CD14-positive monocyte (primary cell): ENCODE measurements around the gene ZNF710. TPM values are rescaled to one million over a fixed set of nuclear protein-coding genes. Genes with fewer than 3 reads are reported as not detected.

Experiments used
- DNase-seq, 3 donors: peaks; one replicate each; pipeline ENCODE4 v3.0.0-alpha.2; 2011 to 2022
- H2AFZ ChIP-seq: 2 replicates; pipeline ENCODE4 v1.6.0; 2012; ENCODE audit warnings: mild to moderate bottlenecking, low read depth, low read length, inconsistent platforms; ENCODE audit not compliant: insufficient read depth, poor library complexity, severe bottlenecking
- H3K27ac ChIP-seq, 2 donors: 1 replicate in 1 of 2; 2 replicates in 1 of 2; pipeline ENCODE4 v1.5.1; 2012 to 2013; ENCODE audit warnings: low read length in 2 of 2, control low read depth in 1 of 2, inconsistent platforms in 1 of 2, low read depth in 1 of 2, mild to moderate bottlenecking in 1 of 2
- H3K27me3 ChIP-seq, 2 donors: one replicate each; pipeline versions ENCODE4 v1.6.0 to v1.6.1; 2011 to 2013; ENCODE audit warnings: low read length in 2 of 2; ENCODE audit not compliant: control insufficient read depth in 2 of 2, insufficient read depth in 2 of 2
- H3K36me3 ChIP-seq, 2 donors: replicated peaks in 1 of 2; 1 replicate in 1 of 2; 2 replicates in 1 of 2; pipeline versions ENCODE4 v1.5.1 to v1.6.1; 2012 to 2013; ENCODE audit warnings: low read length in 2 of 2, control low read depth in 1 of 2, inconsistent platforms in 1 of 2, mild to moderate bottlenecking in 1 of 2; ENCODE audit not compliant: insufficient read depth in 2 of 2, control insufficient read depth in 1 of 2
- H3K4me1 ChIP-seq, 2 donors: 1 replicate in 1 of 2; 2 replicates in 1 of 2; pipeline versions ENCODE4 v1.5.1 to v1.6.1; 2012 to 2013; ENCODE audit warnings: low read length in 2 of 2, control low read depth in 1 of 2, inconsistent platforms in 1 of 2, mild to moderate bottlenecking in 1 of 2, moderate library complexity in 1 of 2; ENCODE audit not compliant: insufficient read depth in 2 of 2, control insufficient read depth in 1 of 2
- H3K4me2 ChIP-seq: replicated peaks from 2 replicates; pipeline ENCODE3; 2012; ENCODE audit warnings: low read length, moderate library complexity, mild to moderate bottlenecking; ENCODE audit not compliant: poor library complexity, severe bottlenecking; ENCODE audit errors: extremely low read depth
- H3K4me3 ChIP-seq, 3 experiments: fragments of 200-600 bp in 1 of 3; sonication (generic) in 1 of 3; replicated peaks in 1 of 3; 1 replicate in 2 of 3; 2 replicates in 1 of 3; pipeline ENCODE4 v1.5.1; 2011 to 2013; ENCODE audit warnings: low read length in 3 of 3, mild to moderate bottlenecking in 3 of 3, control low read depth in 2 of 3, low read depth in 2 of 3, inconsistent platforms in 1 of 3, moderate library complexity in 1 of 3
- H3K79me2 ChIP-seq: 2 replicates; pipeline ENCODE4 v1.6.0; 2012; ENCODE audit warnings: mild to moderate bottlenecking, control low read depth, inconsistent platforms, low read length, moderate library complexity; ENCODE audit not compliant: insufficient read depth
- H3K9ac ChIP-seq: 2 replicates; pipeline ENCODE4 v1.6.0; 2017; ENCODE audit warnings: low read length, mild to moderate bottlenecking; ENCODE audit not compliant: insufficient read depth, poor library complexity, severe bottlenecking
- H3K9me3 ChIP-seq, 2 donors: replicated peaks in 1 of 2; 1 replicate in 1 of 2; 2 replicates in 1 of 2; pipeline versions ENCODE4 v1.5.1 to v1.6.1; 2012 to 2013; ENCODE audit warnings: low read length in 2 of 2, control low read depth in 1 of 2; ENCODE audit not compliant: control insufficient read depth in 1 of 2, insufficient read depth in 1 of 2
- H4K20me1 ChIP-seq: 2 replicates; pipeline ENCODE4 v1.6.0; 2012; ENCODE audit warnings: mild to moderate bottlenecking, low read length, control low read depth, moderate library complexity; ENCODE audit not compliant: insufficient read depth
- H3K27ac Mint-ChIP-seq, 7 donors: one replicate each; pipeline ENCODE4 v1.8.0; 2020; ENCODE audit warnings: mild to moderate bottlenecking in 7 of 7, mixed read lengths in 7 of 7, moderate library complexity in 6 of 7, inconsistent platforms in 2 of 7
- H3K27me3 Mint-ChIP-seq, 3 donors: one replicate each; pipeline ENCODE4 v1.8.0; 2021 to 2022; ENCODE audit warnings: low read depth in 3 of 3, mild to moderate bottlenecking in 3 of 3, mixed read lengths in 3 of 3, moderate library complexity in 3 of 3, inconsistent platforms in 1 of 3
- H3K36me3 Mint-ChIP-seq, 2 donors: one replicate each; pipeline ENCODE4 v1.8.0; 2020; ENCODE audit warnings: mixed read lengths in 2 of 2, inconsistent platforms in 1 of 2, mild to moderate bottlenecking in 1 of 2
- H3K4me1 Mint-ChIP-seq: one replicate; pipeline ENCODE4 v1.8.0; 2020; ENCODE audit warnings: mild to moderate bottlenecking, mixed read lengths
- H3K4me3 Mint-ChIP-seq, 2 donors: one replicate each; pipeline ENCODE4 v1.8.0; 2020; ENCODE audit warnings: mild to moderate bottlenecking in 2 of 2, mixed read lengths in 2 of 2, moderate library complexity in 1 of 2
- H3K9me3 Mint-ChIP-seq, 7 donors: one replicate each; pipeline ENCODE4 v1.8.0; 2020 to 2022; ENCODE audit warnings: mixed read lengths in 7 of 7, mild to moderate bottlenecking in 6 of 7, moderate library complexity in 6 of 7, inconsistent platforms in 2 of 7
- CTCF ChIP-seq: fragments of 200-600 bp; IDR thresholded peaks from one replicate; pipeline ENCODE4 v1.8.0; 2022; ENCODE audit warnings: antibody characterized with exemption, mild to moderate bottlenecking
- WGBS: methylation state at CpG from one replicate; pipeline ENCODE4 v1.1.5; 2013; ENCODE audit warnings: missing lambda C conversion rate; ENCODE audit not compliant: insufficient coverage; 5-methylcytosine and 5-hydroxymethylcytosine counted together
- intact Hi-C, 2 donors: fragments of 100-400 bp; cut with micrococcal nuclease; formaldehyde crosslinking; loops; one replicate each; pipeline versions ENCODE4 v1.15.0 to v1.15.1; 2023
- polyA plus RNA-seq, 3 donors: library from polyadenylated mRNA; depleted of rRNA in 1 of 3; unstranded in 2 of 3; stranded (reverse) in 1 of 3; fragments of 300-500 nt in 2 of 3; fragments of >200 nt in 1 of 3; fragmentation: Illumina TruSeq in 2 of 3; gene quantifications; 1 replicate in 2 of 3; 2 replicates in 1 of 3; pipeline ENCODE4 v1.2.3, GENCODE V29; 2012 to 2021

ZNF710 gene
- polyA plus RNA-seq, 3 donors, result 3.4 to 45.6 (median 4.8) TPM

DNA sequence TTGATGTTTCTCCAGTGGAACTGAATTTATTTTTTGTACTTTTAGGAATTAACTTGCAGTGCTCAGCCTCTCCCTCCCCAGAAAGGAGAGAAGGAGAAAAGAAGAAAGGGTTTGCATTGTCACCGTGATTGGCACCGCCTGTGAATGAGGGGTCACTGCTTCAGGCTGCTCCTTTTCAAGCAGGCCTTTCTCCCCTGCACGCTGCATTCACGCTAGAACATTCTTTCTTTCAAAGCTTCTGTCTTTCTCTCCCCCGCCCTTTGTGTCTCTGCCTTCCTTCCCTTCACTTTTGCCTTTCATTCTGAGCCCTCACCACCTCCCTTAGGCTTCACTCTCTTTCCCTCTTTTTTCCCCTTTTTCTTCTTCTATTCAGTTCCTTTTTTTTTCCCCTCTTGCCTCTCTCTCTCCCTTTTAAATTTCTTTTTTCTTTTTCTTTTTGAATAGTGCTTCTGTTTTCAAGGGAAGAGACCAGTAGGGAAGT is 42.4 kb downstream of the ZNF710 start:
- Mint-ChIP-seq H3K4me1 (peaks cover 80% of the 10 kb centered on the region), H3K9me3 (no peaks in the 10 kb centered on the region), H3K27ac (peak overlapping the region in 5 of 7 donors; percentile 30 to 73 (median 42)), H3K4me3 (no peak overlapping the region), H3K27me3 (no peaks in the 10 kb centered on the region), H3K36me3 (peaks cover 35 to 57% of the 10 kb centered on the region in 2 donors)
- H3K4me1 ChIP-seq, result peaks cover 67 to 86% of the 10 kb centered on the region in 2 donors
- peaks cover 100% of the 10 kb centered on the region for H3K79me2 ChIP-seq
- H3K9me3 ChIP-seq, result no peaks in the 10 kb centered on the region
- no peak for TF ChIP-seq CTCF
- no peak overlapping the region for H3K4me2 ChIP-seq
- no peak for DNase-seq
- H3K27ac ChIP-seq, result peak overlapping the region; percentile 10 to 73
- 95% methylated on average over 3 of the region's 5 CpGs for WGBS
- intact Hi-C loops, result no loop called here
- no peak overlapping the region for H3K9ac ChIP-seq
- no peaks in the 10 kb centered on the region for H3K27me3 ChIP-seq
- no peak overlapping the region for H3K4me3 ChIP-seq
- H2AFZ ChIP-seq, result no peak overlapping the region
- peaks cover 15 to 44% of the 10 kb centered on the region in 2 donors for H3K36me3 ChIP-seq
- peaks cover 12% of the 10 kb centered on the region for H4K20me1 ChIP-seq

- peak overlapping the region in 4 of 7 donors; percentile 30 to 80 (median 70) for H3K27ac Mint-ChIP-seq
- peaks cover 37 to 59% of the 10 kb centered on the region in 2 donors for H3K36me3 Mint-ChIP-seq
- no peak overlapping the region for H3K4me3 Mint-ChIP-seq
These were observed 43.1 kb downstream of the ZNF710 start for GRCh38 chr15:90044191-90044590.

More at GRCh38 chr15:90044191-90044590, 43.1 kb downstream of the ZNF710 start:
- no peak overlapping the region for H3K4me2 ChIP-seq
- 87% methylated on average over 9 of the region's 14 CpGs for WGBS
- Mint-ChIP-seq H3K9me3 (no peaks in the 10 kb centered on the region), H3K4me1 (peaks cover 74% of the 10 kb centered on the region), H3K27me3 (no peaks in the 10 kb centered on the region)
- H3K9ac ChIP-seq, result no peak overlapping the region
- no peak overlapping the region for H3K4me3 ChIP-seq
- peaks cover 100% of the 10 kb centered on the region for H3K79me2 ChIP-seq
- H2AFZ ChIP-seq, result no peak overlapping the region
- no peak for TF ChIP-seq CTCF
- intact Hi-C loops, result no loop called here
- H3K27ac ChIP-seq, result peak overlapping the region in 1 of 2 donors; percentile 73
- no peaks in the 10 kb centered on the region for H3K27me3 ChIP-seq
- no peaks in the 10 kb centered on the region for H3K9me3 ChIP-seq
- peaks cover 15 to 49% of the 10 kb centered on the region in 2 donors for H3K36me3 ChIP-seq
- H4K20me1 ChIP-seq, result peaks cover 15% of the 10 kb centered on the region
- DNase-seq, result no peak
- H3K4me1 ChIP-seq, result peaks cover 61 to 80% of the 10 kb centered on the region in 2 donors
